HG02870 (cell line): Measurements from ENCODE around the gene CABP7.

ENCODE experiments used
- ATAC-seq: cut with Tn5 transposase; IDR thresholded peaks from one replicate; pipeline ENCODE4 v1.9.1; 2021; ENCODE audit warnings: mild to moderate bottlenecking, moderate library complexity; ENCODE audit not compliant: unreplicated experiment

The CABP7 gene

GRCh38 chr22:29768052-29768693, 48.4 kb downstream of the CABP7 start:
- ATAC-seq: no peak

- ATAC-seq: no peak
Measured at GRCh38 chr22:29769723-29770321, 50.0 kb downstream of the CABP7 start.

- ATAC-seq: no peak
Measured at GRCh38 chr22:29772170-29772641, 52.4 kb downstream of the CABP7 start.

- ATAC-seq: no peak
Measured at GRCh38 chr22:29773233-29773632, 53.4 kb downstream of the CABP7 start.

GRCh38 chr22:29780220-29780619, 60.4 kb downstream of the CABP7 start:
- ATAC-seq: no peak

GRCh38 chr22:29780748-29781676, 61.2 kb downstream of the CABP7 start:
- no peak for ATAC-seq
